ENCODE data around the gene ROCK2.

DNA sequence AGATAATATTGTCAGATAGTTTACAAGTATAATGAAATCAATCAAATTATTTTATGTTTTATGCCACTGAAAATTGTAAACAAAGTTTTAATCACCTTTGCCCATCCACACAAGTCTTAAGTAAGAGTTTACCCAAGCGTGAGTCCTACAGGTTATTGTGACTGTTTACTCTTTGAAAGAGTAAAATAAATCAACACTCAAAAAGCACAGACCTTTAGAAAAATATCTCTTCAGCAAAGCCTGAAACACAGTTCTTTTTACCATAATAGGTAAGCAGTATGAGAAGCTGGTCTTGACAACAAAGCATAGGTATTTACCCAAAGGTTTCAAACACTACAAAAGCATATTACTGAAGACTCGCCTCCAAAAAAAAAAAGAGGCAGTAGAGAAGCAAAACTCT, 3.7 kb downstream of the ROCK2 start:
- TF ChIP-seq, protein P1, sequence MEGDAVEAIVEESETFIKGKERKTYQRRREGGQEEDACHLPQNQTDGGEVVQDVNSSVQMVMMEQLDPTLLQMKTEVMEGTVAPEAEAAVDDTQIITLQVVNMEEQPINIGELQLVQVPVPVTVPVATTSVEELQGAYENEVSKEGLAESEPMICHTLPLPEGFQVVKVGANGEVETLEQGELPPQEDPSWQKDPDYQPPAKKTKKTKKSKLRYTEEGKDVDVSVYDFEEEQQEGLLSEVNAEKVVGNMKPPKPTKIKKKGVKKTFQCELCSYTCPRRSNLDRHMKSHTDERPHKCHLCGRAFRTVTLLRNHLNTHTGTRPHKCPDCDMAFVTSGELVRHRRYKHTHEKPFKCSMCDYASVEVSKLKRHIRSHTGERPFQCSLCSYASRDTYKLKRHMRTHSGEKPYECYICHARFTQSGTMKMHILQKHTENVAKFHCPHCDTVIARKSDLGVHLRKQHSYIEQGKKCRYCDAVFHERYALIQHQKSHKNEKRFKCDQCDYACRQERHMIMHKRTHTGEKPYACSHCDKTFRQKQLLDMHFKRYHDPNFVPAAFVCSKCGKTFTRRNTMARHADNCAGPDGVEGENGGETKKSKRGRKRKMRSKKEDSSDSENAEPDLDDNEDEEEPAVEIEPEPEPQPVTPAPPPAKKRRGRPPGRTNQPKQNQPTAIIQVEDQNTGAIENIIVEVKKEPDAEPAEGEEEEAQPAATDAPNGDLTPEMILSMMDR (IDR thresholded peaks at IDR 0.05): no peak
- no peak for TF ChIP-seq EZH2 (IDR thresholded peaks at IDR 0.05; ENCODE audit: borderline replicate concordance, insufficient read depth, low read depth, low read length, poor library complexity, severe bottlenecking)
